Stromal cell of bone marrow (primary cell): ENCODE data around the gene TRPM8.
A peak's percentile ranks its signal among the peaks of the same experiment; 100 is the strongest.
"Not testable (repeated sequence)": the region's sequence is repeated elsewhere in the genome, so short reads cannot be mapped to it uniquely, and the experiment has no call there.

Experiments
- DNase-seq: peaks from one replicate; pipeline ENCODE4 v3.0.0-alpha.2; 2012; ENCODE audit warnings: low read depth

TRPM8 gene

DNA sequence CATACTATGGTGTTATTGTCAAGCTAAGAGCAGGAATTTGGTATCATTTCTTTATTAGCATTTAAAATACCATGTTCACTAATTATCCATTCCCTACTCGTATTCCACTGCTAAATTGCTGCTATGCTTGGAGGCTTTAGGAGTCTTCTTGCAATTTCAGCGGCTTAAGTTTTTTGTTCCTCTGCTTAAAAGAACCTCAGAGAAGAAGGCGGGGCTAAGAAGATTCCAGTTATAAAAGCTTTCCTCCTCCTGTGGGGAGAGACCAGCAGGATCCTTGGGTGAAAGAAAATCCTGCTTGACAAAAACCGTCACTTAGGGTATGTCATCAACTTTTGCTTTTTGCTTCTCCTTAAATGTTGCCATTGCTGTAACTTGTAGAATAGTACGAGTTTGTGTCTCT lies at the start of gene TRPM8:
Gene TRPM8, plus strand, starts transcription at position 258 of the 400 bp plus-strand sequence. CDS start 9,165 bp downstream, outside the sequence.
- no peak for DNase-seq

DNA sequence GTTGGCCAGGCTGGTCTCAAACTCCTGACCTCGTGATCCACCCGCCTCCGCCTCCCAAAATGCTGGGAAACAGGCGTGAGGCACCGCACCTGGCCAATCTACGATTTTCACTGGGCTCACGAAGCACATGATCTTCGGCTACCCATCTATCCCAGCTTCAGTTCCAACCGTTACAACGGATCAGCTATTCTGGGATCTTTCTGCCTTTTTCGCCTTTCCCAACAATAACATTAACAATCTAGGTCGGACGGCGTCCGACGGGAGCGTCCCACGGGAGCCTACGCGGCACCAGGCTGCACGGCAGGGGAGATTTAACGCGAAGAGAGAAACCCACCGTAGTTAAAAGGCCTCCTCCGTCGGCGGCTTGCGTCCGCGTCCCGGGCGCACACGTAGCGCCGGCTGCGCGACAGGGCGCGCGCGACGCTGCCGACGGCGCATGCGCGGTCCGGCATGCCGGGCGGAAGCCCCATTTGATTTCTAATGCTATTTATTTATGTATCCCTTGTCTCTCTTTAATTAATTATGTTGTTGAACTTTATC lies 49.1 kb upstream of the TRPM8 start, which contains the start of gene MSL3B:
Gene MSL3B, minus strand, starts transcription at position 394 of the 540 bp plus-strand sequence.
- DNase-seq: peak; percentile 14

DNA sequence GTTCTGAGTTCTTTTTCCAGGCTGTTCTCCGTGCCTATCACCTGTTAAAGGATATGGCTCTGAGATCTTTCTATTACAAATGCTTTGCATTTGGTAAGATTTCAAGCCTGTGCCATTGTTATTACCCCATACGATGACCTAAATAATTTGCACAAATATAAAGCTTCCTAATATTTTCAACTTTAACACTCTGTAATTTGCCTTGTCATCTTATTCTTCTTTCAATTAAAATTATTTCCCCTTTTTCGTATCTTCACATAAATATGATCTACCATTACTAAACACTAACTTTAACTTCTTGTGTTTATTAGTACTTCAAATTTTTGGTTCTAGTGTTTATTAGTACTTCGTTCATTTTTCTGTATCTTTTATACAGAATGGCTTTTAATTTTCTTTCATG lies 45.7 kb upstream of the TRPM8 start:
- no peak for DNase-seq

DNA sequence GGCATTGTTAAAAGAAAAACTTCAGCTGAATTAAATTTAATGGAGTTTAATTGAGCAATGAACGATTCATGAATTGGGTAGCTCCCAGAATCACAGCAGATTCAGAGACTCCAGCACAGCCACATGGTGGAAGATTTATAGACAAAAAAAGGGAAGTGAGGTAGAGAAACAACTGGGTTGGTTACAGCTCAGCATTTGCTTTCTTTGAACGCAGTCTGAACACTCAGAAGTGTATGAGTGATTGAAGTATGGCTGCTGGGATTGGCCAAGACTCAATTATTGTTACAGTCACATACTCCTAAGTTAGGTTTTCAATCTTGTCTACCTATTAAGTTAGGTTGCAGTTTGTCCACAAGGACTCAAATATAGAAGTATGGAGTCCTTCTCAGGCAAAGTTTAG lies 45.0 kb upstream of the TRPM8 start:
- DNase-seq: not testable (repeated sequence)

DNA sequence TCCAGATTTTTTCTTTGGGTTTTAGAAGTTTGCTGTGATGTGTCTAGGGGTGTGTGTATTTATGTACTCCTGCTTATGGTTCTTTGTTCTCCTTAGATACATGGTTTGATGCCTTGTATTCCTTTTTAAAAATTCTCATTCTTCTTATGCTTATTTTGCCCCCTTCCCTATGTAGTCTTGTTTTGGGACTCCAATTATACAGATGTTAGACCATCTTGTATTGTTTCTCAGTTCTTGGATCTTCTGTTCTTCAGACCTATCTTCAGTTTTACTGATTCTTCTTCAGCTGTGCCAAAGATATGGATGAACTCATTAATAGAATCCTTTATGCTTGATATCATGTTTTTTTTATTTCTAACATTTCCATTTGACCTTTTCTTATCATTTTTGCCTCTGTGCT lies 34.8 kb upstream of the TRPM8 start:
- DNase-seq: no peak

DNA sequence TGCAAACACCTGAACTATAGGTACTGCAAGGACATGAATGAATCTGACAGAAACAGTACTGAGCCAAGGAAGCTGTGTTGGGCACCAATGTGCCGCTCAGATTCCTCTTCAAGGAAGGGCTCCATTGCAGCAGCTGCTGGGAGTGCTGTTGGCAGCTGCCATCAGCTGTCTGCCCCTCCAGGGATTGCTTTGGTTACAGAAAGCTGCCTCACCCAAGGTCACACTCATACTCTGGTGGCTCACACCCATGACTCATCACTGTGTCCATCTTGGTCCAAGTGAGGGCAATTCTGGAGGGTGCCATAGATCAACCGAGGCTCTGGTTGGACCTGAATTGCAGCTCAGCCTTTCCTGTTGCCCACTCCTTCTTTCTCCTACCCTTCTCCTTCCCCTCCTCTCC lies 24.4 kb upstream of the TRPM8 start:
- no peak for DNase-seq

DNA sequence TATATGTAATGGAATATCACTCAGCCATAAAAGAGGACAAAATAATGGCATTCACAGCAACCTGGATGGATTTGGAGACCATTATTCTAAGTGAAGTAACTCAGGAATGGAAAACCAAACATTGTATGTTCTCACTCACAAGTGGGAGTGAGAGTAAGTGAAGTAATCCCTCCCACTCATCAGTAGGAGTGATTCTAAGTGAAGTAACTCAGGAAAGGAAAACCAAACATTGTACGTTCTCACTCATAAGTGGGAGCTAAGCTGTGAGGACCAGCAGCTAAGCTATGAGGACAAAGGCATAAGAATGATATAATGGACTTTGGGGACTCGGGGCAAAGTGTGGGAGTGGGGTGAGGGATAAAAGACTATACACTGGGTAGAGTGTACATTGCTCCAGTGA lies 20.9 kb upstream of the TRPM8 start:
- not testable (repeated sequence) for DNase-seq

DNA sequence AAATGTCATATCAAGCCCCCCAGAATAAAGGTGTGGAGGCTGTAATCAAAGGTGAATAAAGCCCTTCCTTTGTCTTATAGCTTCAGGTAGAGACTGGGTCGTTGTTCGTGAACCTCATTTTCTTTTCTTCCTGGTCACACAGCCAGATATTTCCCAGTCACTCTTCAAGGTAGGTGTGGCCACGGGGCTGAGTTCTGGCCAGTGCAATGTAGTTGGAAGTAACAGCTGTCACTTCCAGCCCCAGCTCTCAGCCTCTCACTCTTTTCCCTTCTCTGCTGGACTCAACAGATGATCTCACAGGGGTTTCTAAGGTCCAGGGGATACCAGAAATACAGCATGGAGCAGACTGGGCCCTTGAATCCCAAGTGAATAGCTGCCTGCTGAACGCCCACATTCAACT lies 15.8 kb upstream of the TRPM8 start:
- DNase-seq: no peak

DNA sequence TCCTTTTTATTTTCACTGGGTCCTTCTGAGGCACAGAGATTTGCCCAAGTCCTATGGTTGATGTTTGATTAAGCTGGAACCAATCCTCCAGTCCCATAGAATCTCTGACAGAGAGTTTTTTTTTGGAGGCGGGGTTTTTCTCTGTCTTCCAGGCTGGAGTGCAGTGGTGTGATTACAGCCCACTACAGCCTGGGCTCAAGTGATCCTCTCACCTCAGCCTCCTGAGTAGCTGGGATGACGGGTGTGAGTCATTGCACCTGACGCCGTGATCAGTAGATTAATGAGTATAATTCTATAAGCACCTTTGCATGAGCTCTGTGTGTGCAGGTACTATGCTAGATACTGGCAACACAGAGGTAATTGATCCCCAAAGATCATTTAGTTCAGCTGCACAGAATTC lies 15.3 kb upstream of the TRPM8 start:
- no peak for DNase-seq

DNA sequence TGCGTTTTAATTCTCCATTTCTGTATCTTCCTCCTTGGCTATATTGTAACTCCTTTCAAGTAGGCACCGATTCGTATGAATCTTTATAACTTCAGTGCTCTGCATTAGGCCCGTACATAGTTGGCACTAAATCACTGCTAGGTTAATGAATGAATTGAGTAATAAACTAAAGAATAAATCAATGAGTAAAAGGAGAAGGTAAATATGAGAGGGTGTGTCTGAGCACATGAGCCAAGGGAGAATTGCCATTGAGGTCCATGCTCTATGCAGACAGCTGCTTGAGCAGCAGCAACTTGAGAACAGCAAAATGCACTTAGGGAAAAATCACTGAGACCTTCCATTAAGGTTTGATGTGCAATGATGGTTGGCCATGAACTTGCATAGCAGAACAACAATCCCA lies 11.2 kb upstream of the TRPM8 start:
- DNase-seq: no peak

DNA sequence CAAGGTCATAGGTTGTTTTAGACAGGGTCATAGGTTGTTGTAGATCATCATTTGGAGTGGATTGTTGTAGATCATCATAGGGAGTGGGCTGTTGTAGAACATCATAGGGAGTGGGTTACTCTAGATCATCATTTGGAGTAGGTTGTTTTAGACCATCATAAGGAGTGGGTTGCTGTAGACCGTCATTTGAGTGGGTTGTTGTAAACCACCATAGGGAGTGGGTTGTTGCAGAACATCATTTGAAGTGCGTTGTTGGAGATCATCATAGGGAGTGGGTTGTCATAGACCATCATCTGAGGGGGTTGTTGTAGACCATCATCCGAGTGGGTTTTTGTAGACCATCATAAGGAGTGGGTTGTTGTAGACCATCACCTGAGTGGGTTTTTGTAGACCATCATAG lies 9.5 kb upstream of the TRPM8 start:
- no peak for DNase-seq

DNA sequence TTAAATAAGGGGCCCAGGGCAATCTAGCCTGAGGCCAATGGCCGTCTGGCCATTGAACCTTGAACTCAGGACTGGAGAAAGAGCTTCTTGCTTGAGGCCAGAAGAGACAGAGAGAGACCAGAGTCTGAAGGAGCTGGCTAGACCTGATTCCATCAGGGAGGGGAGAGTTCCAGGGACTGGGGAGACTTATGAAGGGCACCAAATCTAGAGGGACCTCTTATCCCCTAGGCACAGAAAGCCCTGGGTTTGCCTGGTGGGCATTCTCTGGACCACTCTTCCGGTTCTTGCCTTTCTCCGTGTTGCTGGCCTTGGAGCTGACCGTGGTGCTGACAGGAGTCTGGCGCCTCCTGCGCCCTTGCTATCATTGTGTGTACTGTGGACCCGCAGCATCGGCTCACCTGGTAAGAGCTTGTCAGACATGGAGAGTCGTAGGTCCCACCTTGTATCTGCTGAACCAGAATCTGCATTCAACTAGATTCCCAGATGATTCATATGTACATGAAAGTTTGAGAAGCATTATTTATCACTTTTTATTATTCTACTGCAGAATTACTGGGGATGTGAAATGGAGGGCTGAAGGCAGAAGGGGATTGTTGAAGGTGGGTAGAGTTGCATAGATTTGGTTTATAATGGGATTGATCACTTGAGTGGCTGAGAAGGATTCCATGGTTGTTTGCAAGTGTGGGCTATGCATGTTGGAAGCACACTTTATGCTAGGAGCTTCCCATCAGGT lies 4.3 kb upstream of the TRPM8 start:
- peak; percentile 3 for DNase-seq

DNA sequence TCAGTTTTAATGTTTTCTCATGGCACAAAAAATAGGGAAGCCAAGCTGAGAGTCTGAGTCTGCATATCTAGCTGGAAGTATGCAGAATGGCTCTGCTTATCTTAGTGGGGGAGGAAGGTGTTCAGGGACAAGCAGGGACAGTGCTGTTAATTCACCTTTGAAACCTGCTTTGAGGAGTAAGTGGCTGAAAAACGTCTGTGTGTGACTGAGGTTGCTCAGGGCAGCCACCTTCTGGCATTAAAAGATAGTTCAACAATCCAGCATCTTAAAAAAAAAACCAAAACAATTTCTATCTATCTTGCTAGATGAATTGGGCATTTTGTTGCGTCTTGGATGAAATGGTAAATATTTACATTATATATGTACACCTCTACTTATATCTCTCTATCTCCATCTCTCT lies 2.0 kb upstream of the TRPM8 start:
- DNase-seq: no peak

DNA sequence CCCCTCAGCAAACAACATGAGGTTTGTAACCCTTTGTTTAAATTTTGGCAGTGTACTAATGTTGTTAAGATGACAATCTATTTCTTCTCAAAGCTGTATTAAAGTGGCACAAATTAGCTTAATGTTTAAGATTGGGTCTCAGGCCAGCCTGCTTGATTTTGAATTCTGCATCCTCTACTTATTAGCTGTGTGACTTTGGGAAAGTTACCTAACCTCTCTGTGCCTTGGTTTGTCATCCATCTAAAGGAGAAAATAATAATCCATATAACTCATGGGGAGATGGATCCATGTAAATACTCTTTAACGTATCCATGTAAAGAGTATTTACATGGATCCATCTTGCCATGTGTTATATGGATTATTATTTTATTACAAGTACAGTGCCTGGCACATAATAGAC lies 2.1 kb downstream of the TRPM8 start:
- DNase-seq: no peak

DNA sequence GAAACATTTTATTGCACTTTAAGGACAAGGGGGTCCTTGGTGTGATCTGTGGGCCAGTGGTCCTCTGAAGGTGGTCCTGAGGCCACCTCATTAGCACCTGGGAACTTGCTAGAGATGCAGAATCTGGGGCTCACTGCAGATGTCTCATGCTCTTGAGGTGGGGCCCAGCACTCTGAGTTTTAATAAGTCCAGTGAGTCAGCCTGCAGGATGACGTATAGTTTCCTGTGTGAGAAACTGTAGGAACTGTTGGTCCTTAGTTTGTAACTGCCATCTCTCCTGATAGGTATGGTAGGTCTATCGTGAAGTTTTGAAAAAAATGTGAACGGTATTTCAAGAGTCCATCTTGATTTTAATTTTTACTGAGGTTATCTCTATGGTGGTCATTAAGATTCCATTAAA lies 2.8 kb downstream of the TRPM8 start:
- DNase-seq: peak; percentile 6

DNA sequence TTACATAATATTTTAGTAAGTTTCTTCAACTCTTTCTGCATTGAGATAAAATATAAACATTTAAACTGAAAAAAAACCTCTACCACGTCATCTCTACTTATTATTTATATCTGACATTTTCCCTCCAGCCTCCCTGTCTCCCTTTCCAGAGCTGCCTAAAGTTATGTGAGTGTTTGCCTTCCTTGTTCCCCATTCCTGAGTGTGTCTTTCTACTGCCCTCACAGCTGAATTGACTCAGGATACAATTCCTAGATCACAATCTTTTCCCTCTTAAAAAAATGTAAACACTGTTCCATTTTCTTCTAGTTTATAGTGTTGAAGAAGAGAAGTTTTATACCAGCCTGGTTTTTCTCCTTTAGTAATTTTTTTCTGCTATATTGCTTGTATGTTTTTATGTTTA lies 5.3 kb downstream of the TRPM8 start:
- DNase-seq: no peak

DNA sequence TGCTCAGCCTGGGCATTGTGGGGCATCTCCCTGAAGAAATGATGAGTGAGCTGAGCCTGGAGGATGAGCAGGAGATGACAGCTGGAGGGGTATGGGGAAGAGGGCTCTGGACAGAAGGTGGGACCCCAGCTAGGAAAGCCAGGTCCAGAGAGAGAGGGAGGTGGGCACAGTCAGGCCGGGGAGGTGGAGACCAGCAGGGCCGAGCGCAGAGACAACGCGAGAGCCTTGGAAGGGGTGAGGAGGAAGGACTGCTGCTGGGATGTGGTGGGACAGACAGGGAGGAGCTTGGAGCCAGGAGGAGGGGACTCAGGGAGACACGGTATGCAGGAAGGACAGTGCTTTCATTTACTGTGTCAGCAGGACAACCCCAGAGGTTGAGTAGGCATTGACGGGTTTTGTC lies 8.2 kb downstream of the TRPM8 start:
- DNase-seq: no peak

DNA sequence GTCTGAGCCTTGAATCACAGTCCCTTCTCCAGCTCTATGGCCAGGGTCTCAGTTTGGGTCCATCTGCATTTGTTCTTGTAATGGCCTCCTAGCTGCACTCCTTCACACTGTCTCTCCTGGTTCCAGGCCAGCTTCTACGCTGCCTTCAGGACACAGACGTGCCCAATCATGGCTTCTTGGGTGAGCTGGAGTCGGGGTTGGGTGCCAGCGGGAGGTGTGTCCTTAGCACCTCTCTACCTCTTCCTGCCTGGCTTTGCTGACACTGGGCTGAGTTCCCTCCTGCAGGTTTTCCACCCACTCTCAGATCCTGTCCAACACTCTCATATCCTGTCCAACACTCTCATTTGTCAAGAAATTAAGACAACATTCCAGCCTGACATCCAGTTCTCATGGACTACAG lies 9.6 kb downstream of the TRPM8 start:
- DNase-seq: no peak

DNA sequence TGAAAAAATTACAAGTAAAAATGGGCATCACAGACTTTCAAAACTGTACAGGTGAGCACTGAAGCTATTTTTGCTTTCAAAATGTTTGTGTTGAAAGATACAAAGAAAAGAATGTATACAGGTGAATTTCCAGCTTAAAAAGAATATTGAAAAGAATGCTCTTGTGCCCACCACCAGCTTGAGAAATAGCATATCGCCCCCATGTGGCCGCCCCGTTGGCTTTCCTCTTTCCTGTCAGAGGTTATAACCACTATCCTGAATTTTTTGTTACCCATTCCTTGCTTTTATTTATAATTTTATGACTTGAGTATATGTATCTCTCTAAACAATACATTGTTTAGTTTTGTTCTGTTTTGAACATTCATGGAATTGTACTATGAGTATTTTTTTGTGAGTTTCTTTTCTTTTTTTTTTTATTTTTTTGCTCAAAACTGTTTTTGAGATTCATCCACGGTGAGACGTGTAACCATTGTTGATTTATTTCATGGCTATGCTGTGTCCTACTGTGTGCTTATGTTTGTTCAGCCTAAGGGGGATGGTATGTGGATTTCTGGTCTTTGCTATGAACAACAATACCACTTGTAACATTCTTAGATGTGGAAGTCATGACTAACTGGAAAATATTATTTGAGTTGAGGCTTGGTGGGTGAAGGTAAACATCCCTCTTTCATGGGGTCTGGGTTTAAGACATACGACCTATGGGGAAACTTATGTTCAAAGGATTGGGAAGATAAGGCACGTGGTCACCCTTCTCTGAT lies 11.6 kb downstream of the TRPM8 start:
- no peak for DNase-seq

DNA sequence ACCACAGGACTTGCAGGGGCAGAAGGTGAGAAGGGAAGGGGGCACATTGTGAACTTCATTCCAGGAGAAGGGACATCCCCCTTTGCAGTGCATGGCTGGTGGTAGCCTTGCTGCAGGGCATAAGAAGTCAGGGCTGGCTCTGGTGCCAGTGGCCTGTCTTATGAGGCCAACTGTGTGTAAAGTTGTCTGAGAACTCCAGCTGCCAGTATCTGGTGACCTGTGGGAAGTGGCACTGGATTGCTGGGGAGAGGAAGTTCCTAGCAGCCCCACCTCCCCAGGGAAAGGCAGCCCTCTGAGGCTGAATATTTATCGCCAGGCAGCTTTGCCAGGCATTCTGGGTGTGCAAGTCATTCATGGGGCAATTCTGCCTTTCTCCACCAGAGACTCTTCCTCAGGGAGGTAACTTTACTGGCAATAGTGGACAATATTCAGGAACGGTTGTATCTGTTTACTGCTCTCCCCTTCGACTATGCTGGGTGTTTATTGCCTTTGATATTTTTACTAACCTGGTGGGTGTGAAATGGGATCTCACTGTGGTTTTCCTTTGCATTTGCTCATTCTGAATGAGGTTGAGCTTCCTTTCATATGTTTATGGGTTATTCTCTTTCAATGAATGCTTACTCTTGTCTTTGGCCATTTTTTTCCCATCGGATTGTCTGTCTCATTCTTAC lies 12.3 kb downstream of the TRPM8 start:
- DNase-seq: no peak

DNA sequence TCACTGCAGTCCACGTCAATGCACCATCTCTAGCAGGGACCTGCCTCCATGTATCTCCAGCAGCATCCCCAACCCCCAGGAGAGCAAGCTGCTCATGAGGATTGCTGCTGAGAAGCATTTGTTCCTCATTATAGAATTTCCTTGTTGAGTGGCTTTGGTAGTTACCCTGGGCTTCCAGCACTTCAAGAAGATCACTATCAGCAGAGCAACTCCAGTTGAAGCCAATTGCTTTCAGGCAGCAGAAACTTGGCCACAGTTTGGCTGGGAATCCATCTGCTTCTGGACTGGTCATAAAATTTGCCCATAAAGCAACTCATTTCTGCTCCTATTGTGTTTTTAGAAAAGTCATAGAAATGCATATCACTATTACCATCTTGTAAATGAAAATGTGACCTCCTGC lies 17.4 kb downstream of the TRPM8 start:
- DNase-seq: no peak

DNA sequence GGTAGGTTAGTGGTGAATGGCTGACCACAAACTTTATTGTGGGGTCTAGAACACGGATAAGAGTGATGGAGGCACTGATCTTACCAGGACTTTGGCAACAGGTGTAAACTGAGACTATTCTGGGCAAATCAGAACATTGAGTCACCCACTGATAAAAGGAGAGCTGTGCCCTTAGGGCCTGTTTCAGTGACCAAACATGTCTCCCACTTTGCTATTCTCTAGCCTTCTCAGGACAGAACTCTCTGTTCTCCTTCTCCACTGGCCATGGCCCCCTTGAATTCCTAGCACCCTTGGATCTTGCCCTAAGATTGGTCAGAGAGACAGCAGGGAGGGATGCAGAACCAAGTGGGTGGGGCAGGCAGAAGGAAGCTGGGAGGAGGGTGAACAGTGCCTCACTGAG lies 18.3 kb downstream of the TRPM8 start:
- no peak for DNase-seq

DNA sequence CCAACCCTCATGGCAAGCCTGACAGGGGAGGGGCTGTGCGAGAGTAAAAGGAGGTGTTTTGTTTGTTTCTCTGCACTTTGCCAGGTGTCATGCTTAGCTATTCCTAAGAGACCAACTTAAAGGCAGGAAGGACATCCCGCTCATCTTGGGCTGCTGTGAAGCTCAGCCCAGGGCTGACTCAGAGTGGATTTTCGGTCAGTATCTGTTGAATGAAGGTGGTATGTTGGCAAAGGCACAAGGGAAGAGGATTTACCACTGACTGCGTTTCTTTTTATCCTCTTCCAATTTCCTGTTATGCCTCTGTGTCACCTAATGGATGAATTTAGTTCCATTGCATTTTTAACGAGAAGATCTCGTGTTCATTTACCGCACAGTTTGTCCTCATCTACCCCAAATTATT lies 18.9 kb downstream of the TRPM8 start:
- DNase-seq: no peak
